CD14-positive monocyte (primary cell): Measurements from ENCODE around the gene TSPAN3. TPM values are rescaled to one million over a fixed set of nuclear protein-coding genes. Genes with fewer than 3 reads are reported as not detected.

Experiments used
- DNase-seq, 3 donors: peaks; one replicate each; pipeline ENCODE4 v3.0.0-alpha.2; 2011 to 2022
- H2AFZ ChIP-seq: 2 replicates; pipeline ENCODE4 v1.6.0; 2012; ENCODE audit warnings: mild to moderate bottlenecking, low read depth, low read length, inconsistent platforms; ENCODE audit not compliant: insufficient read depth, poor library complexity, severe bottlenecking
- H3K27ac ChIP-seq, 2 donors: 1 replicate in 1 of 2; 2 replicates in 1 of 2; pipeline ENCODE4 v1.5.1; 2012 to 2013; ENCODE audit warnings: low read length in 2 of 2, control low read depth in 1 of 2, inconsistent platforms in 1 of 2, low read depth in 1 of 2, mild to moderate bottlenecking in 1 of 2
- H3K27me3 ChIP-seq, 2 donors: one replicate each; pipeline versions ENCODE4 v1.6.0 to v1.6.1; 2011 to 2013; ENCODE audit warnings: low read length in 2 of 2; ENCODE audit not compliant: control insufficient read depth in 2 of 2, insufficient read depth in 2 of 2
- H3K36me3 ChIP-seq, 2 donors: replicated peaks in 1 of 2; 1 replicate in 1 of 2; 2 replicates in 1 of 2; pipeline versions ENCODE4 v1.5.1 to v1.6.1; 2012 to 2013; ENCODE audit warnings: low read length in 2 of 2, control low read depth in 1 of 2, inconsistent platforms in 1 of 2, mild to moderate bottlenecking in 1 of 2; ENCODE audit not compliant: insufficient read depth in 2 of 2, control insufficient read depth in 1 of 2
- H3K4me1 ChIP-seq, 2 donors: 1 replicate in 1 of 2; 2 replicates in 1 of 2; pipeline versions ENCODE4 v1.5.1 to v1.6.1; 2012 to 2013; ENCODE audit warnings: low read length in 2 of 2, control low read depth in 1 of 2, inconsistent platforms in 1 of 2, mild to moderate bottlenecking in 1 of 2, moderate library complexity in 1 of 2; ENCODE audit not compliant: insufficient read depth in 2 of 2, control insufficient read depth in 1 of 2
- H3K4me2 ChIP-seq: replicated peaks from 2 replicates; pipeline ENCODE3; 2012; ENCODE audit warnings: low read length, moderate library complexity, mild to moderate bottlenecking; ENCODE audit not compliant: poor library complexity, severe bottlenecking; ENCODE audit errors: extremely low read depth
- H3K4me3 ChIP-seq, 3 experiments: fragments of 200-600 bp in 1 of 3; sonication (generic) in 1 of 3; replicated peaks in 1 of 3; 1 replicate in 2 of 3; 2 replicates in 1 of 3; pipeline ENCODE4 v1.5.1; 2011 to 2013; ENCODE audit warnings: low read length in 3 of 3, mild to moderate bottlenecking in 3 of 3, control low read depth in 2 of 3, low read depth in 2 of 3, inconsistent platforms in 1 of 3, moderate library complexity in 1 of 3
- H3K79me2 ChIP-seq: 2 replicates; pipeline ENCODE4 v1.6.0; 2012; ENCODE audit warnings: mild to moderate bottlenecking, control low read depth, inconsistent platforms, low read length, moderate library complexity; ENCODE audit not compliant: insufficient read depth
- H3K9ac ChIP-seq: 2 replicates; pipeline ENCODE4 v1.6.0; 2017; ENCODE audit warnings: low read length, mild to moderate bottlenecking; ENCODE audit not compliant: insufficient read depth, poor library complexity, severe bottlenecking
- H3K9me3 ChIP-seq, 2 donors: replicated peaks in 1 of 2; 1 replicate in 1 of 2; 2 replicates in 1 of 2; pipeline versions ENCODE4 v1.5.1 to v1.6.1; 2012 to 2013; ENCODE audit warnings: low read length in 2 of 2, control low read depth in 1 of 2; ENCODE audit not compliant: control insufficient read depth in 1 of 2, insufficient read depth in 1 of 2
- H4K20me1 ChIP-seq: 2 replicates; pipeline ENCODE4 v1.6.0; 2012; ENCODE audit warnings: mild to moderate bottlenecking, low read length, control low read depth, moderate library complexity; ENCODE audit not compliant: insufficient read depth
- H3K27ac Mint-ChIP-seq, 7 donors: one replicate each; pipeline ENCODE4 v1.8.0; 2020; ENCODE audit warnings: mild to moderate bottlenecking in 7 of 7, mixed read lengths in 7 of 7, moderate library complexity in 6 of 7, inconsistent platforms in 2 of 7
- H3K27me3 Mint-ChIP-seq, 3 donors: one replicate each; pipeline ENCODE4 v1.8.0; 2021 to 2022; ENCODE audit warnings: low read depth in 3 of 3, mild to moderate bottlenecking in 3 of 3, mixed read lengths in 3 of 3, moderate library complexity in 3 of 3, inconsistent platforms in 1 of 3
- H3K36me3 Mint-ChIP-seq, 2 donors: one replicate each; pipeline ENCODE4 v1.8.0; 2020; ENCODE audit warnings: mixed read lengths in 2 of 2, inconsistent platforms in 1 of 2, mild to moderate bottlenecking in 1 of 2
- H3K4me1 Mint-ChIP-seq: one replicate; pipeline ENCODE4 v1.8.0; 2020; ENCODE audit warnings: mild to moderate bottlenecking, mixed read lengths
- H3K4me3 Mint-ChIP-seq, 2 donors: one replicate each; pipeline ENCODE4 v1.8.0; 2020; ENCODE audit warnings: mild to moderate bottlenecking in 2 of 2, mixed read lengths in 2 of 2, moderate library complexity in 1 of 2
- H3K9me3 Mint-ChIP-seq, 7 donors: one replicate each; pipeline ENCODE4 v1.8.0; 2020 to 2022; ENCODE audit warnings: mixed read lengths in 7 of 7, mild to moderate bottlenecking in 6 of 7, moderate library complexity in 6 of 7, inconsistent platforms in 2 of 7
- WGBS: methylation state at CpG from one replicate; pipeline ENCODE4 v1.1.5; 2013; ENCODE audit warnings: missing lambda C conversion rate; ENCODE audit not compliant: insufficient coverage; 5-methylcytosine and 5-hydroxymethylcytosine counted together
- intact Hi-C, 2 donors: fragments of 100-400 bp; cut with micrococcal nuclease; formaldehyde crosslinking; loops; one replicate each; pipeline versions ENCODE4 v1.15.0 to v1.15.1; 2023
- polyA plus RNA-seq, 3 donors: library from polyadenylated mRNA; depleted of rRNA in 1 of 3; unstranded in 2 of 3; stranded (reverse) in 1 of 3; fragments of 300-500 nt in 2 of 3; fragments of >200 nt in 1 of 3; fragmentation: Illumina TruSeq in 2 of 3; gene quantifications; 1 replicate in 2 of 3; 2 replicates in 1 of 3; pipeline ENCODE4 v1.2.3, GENCODE V29; 2012 to 2021
- TF ChIP-seq, protein P1 (sequence below): fragments of 200-600 bp; IDR thresholded peaks from one replicate; pipeline ENCODE4 v1.8.0; 2022; ENCODE audit warnings: antibody characterized with exemption, mild to moderate bottlenecking

Gene TSPAN3
- polyA plus RNA-seq, 3 donors: 26.0 to 68.0 (median 53.2) TPM

DNA sequence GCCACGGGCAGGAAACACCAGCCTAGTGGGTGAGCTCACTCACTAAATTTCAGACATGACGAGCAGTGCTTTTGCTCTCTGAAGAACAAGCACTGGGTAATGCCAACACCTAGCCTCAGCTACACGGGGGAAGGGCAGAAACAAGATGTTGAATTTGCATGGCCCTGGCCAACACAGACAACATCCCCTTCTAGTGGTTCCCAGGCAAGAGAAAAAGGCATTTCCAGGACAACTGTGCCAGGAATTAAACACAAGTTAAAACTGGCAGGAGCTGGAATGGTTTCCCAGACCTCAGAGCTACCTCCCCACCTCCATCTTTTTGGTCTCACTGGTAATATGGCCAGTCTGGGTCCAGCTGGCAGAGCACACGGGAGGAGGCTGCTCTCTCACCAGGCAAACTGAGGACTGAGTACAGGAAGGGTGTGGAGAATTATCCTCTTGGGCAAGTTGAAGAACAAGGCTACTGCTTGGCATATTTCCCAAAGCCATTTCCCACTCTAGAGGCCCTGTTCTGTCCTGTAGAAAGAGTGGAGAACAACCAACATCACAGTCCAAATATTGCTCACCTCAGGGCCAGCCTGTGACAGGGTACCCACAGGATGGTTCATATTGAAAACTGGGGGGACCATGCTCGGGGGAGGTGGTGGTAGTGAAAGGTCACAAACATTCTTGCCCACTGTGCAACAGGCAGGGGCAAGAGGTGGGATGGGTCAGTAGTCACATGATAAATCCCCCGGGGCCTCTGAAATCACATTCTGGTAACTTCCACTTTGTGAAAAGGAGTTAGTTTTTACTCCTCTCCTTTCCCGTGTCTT lies 26.5 kb downstream of the TSPAN3 start:
- Histone ChIP-seq H3K9ac (no peak overlapping the region), H3K4me1 (no peaks in the 10 kb centered on the region), H3K9me3 (peaks cover 0 to 9% of the 10 kb centered on the region in 2 donors), H3K79me2 (no peaks in the 10 kb centered on the region), H2AFZ (no peak overlapping the region), H3K27me3 (no peaks in the 10 kb centered on the region), H3K27ac (peak overlapping the region in 1 of 2 donors; percentile 34), H3K4me3 (no peak overlapping the region), H3K36me3 (peaks cover 27 to 54% of the 10 kb centered on the region in 2 donors), H3K4me2 (no peak overlapping the region), H4K20me1 (peaks cover 48% of the 10 kb centered on the region)
- Mint-ChIP-seq H3K36me3 (peaks cover 43 to 57% of the 10 kb centered on the region in 2 donors), H3K27me3 (peaks cover 0 to 1% (median 0%) of the 10 kb centered on the region in 3 donors), H3K4me1 (peaks cover 18% of the 10 kb centered on the region), H3K4me3 (no peak overlapping the region), H3K9me3 (peaks cover 0 to 47% (median 19%) of the 10 kb centered on the region in 7 donors), H3K27ac (peak overlapping the region in 4 of 7 donors; percentile 1 to 25 (median 6))
- DNase-seq: no peak
- TF ChIP-seq, protein P1, sequence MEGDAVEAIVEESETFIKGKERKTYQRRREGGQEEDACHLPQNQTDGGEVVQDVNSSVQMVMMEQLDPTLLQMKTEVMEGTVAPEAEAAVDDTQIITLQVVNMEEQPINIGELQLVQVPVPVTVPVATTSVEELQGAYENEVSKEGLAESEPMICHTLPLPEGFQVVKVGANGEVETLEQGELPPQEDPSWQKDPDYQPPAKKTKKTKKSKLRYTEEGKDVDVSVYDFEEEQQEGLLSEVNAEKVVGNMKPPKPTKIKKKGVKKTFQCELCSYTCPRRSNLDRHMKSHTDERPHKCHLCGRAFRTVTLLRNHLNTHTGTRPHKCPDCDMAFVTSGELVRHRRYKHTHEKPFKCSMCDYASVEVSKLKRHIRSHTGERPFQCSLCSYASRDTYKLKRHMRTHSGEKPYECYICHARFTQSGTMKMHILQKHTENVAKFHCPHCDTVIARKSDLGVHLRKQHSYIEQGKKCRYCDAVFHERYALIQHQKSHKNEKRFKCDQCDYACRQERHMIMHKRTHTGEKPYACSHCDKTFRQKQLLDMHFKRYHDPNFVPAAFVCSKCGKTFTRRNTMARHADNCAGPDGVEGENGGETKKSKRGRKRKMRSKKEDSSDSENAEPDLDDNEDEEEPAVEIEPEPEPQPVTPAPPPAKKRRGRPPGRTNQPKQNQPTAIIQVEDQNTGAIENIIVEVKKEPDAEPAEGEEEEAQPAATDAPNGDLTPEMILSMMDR: no peak
- 95% methylated on average over 3 of the region's 7 CpGs for WGBS
- intact Hi-C loops: no loop called here

DNA sequence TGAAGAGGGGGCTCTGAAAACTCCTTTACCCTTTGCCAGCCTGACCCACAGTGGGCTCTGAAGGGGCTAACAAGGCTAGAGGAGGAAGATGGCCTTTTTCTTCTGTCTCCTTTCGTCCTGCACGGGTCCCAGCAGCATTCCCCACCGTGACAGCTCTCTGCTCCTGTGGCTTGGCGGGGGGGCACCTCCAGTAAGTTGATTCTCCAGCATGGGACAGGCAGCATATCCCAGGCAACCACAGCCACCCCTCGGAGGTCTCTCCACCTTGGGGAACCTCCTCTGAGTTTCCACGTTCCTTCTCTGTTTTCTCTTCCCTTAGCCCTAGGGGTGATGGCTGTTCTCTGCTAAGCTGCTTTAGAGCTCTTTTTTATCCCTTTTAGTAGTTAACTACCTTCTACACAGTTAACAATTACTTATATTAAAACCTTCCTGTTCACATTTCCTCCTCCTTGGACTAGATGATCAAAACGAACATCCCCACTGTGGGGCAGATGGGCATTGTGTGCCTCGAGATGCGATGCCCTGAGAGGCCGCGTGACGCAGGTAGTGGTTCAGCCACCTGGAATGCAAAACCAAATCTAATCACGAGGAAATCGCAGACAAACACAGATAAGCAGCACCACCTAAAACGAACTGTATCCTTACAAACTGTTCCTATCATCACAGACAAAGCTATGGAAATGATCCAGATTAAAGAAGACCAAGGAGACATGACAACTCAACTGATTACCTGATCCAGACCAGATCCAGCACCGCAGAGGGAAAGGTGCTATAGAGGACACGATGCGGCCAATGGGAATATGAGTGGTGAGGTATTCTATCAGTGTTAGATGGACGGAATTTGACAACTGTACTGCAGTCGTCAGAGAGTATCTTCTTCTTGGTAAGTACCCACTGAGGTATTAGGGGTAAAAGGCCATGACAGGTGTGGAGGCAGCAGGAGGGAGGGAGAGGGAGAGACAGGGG lies 27.7 kb downstream of the TSPAN3 start:
- peaks cover 27 to 54% of the 10 kb centered on the region in 2 donors for H3K36me3 ChIP-seq
- H3K9ac ChIP-seq: no peak overlapping the region
- TF ChIP-seq, protein P1: peak; percentile 9
- WGBS: 97% methylated on average over 13 of the region's 20 CpGs
- H3K9me3 ChIP-seq: peaks cover 0 to 21% of the 10 kb centered on the region in 2 donors
- peak overlapping the region in 1 of 2 donors; percentile 37 for H3K27ac ChIP-seq
- no peak overlapping the region for H3K4me2 ChIP-seq
- no peaks in the 10 kb centered on the region for H3K4me1 ChIP-seq
- no peak overlapping the region for H3K4me3 ChIP-seq
- no peak for DNase-seq
- H2AFZ ChIP-seq: no peak overlapping the region
- no peaks in the 10 kb centered on the region for H3K27me3 ChIP-seq
- no peaks in the 10 kb centered on the region for H3K79me2 ChIP-seq
- peaks cover 48% of the 10 kb centered on the region for H4K20me1 ChIP-seq
- Mint-ChIP-seq H3K27ac (peak overlapping the region in 3 of 7 donors; percentile 52 to 81 (median 60)), H3K9me3 (peaks cover 0 to 47% (median 30%) of the 10 kb centered on the region in 7 donors), H3K27me3 (peaks cover 0 to 1% (median 0%) of the 10 kb centered on the region in 3 donors), H3K36me3 (peaks cover 43 to 52% of the 10 kb centered on the region in 2 donors), H3K4me1 (peaks cover 10% of the 10 kb centered on the region), H3K4me3 (no peak overlapping the region)
- intact Hi-C loops: loop anchor here in 1 of 2 donors (1.0 kb wide), 1 partner anchor 7 kb away; no protein-coding TSS in a partner anchor
